ENCODE results near the gene PBX1. TPM values are rescaled to one million over a fixed set of nuclear protein-coding genes. Genes with fewer than 3 reads are reported as not detected.

PBX1 gene
- total RNA-seq, 1 donor from 2014 or later: 37.4 TPM

DNA sequence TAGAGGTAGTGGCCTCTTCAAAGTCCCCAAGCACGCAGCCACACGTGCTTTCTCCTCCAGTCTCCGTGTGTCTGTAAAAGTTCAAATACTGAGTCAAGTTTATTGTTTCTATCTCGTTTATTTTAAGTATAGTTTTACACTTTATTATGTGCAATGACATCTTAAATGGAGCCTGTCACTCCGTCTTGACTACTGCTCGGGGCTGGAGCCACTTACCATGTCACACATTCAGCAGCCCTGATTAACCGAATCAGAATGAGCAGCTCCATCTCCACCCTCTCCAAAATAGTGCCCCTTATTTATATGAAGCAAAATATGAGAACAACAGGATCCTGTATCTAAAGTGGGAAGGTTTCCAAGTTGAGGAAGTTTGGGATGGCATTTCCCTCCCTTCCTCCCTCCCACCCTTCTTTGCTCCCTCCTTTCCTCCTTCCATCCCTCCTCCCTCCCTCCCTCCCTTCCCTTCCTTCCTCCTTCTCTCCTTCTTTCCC lies 201.0 kb downstream of the PBX1 start:
- H3K4me3 ChIP-seq: no peak overlapping the region
- intact Hi-C loops (cut with DNase I): no loop called here
- no peaks in the 10 kb centered on the region for H3K36me3 ChIP-seq
- DNase-seq (ENCODE audit: low spot score in 2 of 2): no peak
- no peaks in the 10 kb centered on the region for H3K27me3 ChIP-seq
- H3K27ac ChIP-seq: peak overlapping the region in 1 of 2 donors; percentile 38
- H3K4me1 ChIP-seq: peaks cover 0 to 2% of the 10 kb centered on the region in 2 donors
- TF ChIP-seq, protein P1, sequence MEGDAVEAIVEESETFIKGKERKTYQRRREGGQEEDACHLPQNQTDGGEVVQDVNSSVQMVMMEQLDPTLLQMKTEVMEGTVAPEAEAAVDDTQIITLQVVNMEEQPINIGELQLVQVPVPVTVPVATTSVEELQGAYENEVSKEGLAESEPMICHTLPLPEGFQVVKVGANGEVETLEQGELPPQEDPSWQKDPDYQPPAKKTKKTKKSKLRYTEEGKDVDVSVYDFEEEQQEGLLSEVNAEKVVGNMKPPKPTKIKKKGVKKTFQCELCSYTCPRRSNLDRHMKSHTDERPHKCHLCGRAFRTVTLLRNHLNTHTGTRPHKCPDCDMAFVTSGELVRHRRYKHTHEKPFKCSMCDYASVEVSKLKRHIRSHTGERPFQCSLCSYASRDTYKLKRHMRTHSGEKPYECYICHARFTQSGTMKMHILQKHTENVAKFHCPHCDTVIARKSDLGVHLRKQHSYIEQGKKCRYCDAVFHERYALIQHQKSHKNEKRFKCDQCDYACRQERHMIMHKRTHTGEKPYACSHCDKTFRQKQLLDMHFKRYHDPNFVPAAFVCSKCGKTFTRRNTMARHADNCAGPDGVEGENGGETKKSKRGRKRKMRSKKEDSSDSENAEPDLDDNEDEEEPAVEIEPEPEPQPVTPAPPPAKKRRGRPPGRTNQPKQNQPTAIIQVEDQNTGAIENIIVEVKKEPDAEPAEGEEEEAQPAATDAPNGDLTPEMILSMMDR (IDR thresholded peaks at IDR 0.05): no peak
- no peaks in the 10 kb centered on the region for H3K9me3 ChIP-seq

- Histone ChIP-seq H3K27ac (no peak overlapping the region), H3K27me3 (no peaks in the 10 kb centered on the region), H3K4me3 (no peak overlapping the region), H3K36me3 (no peaks in the 10 kb centered on the region), H3K4me1 (peaks cover 0 to 7% of the 10 kb centered on the region in 2 donors), H3K9me3 (no peaks in the 10 kb centered on the region)
- DNase-seq (ENCODE audit: low spot score in 2 of 2): no peak
- intact Hi-C loops (cut with DNase I): no loop called here
- TF ChIP-seq, protein P1 (IDR thresholded peaks at IDR 0.05): no peak
These were observed 201.6 kb downstream of the PBX1 start for GRCh38 chr1:164760569-164760968.

DNA sequence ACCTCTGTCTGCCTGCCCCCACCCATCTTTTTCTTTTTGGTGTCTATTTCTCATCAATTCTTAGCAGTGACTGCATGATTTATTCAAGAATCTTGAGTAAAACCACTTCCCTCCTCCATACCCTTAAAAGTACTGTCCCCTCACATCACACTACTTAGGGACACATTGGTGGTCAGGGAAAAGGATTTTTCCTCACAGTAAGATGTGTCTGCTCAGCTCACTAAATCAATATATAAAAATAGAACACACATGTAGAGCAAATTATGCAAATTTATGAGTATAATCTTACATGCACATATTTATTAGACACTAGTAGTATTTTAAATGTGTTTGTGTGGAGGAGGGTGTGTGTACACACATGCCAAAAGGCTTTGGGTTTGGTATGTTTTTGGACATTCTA lies 202.0 kb downstream of the PBX1 start:
- Histone ChIP-seq H3K4me1 (peaks cover 0 to 10% of the 10 kb centered on the region in 2 donors), H3K36me3 (no peaks in the 10 kb centered on the region), H3K4me3 (no peak overlapping the region), H3K27me3 (no peaks in the 10 kb centered on the region), H3K27ac (no peak overlapping the region), H3K9me3 (no peaks in the 10 kb centered on the region)
- DNase-seq (ENCODE audit: low spot score in 2 of 2): no peak
- TF ChIP-seq, protein P1 (IDR thresholded peaks at IDR 0.05): no peak
- intact Hi-C loops (cut with DNase I): no loop called here

GRCh38 chr1:164763098-164763497 lies 204.1 kb downstream of the PBX1 start:
- TF ChIP-seq, protein P1 (IDR thresholded peaks at IDR 0.05): no peak
- no peaks in the 10 kb centered on the region for H3K27me3 ChIP-seq
- intact Hi-C loops (cut with DNase I): no loop called here
- H3K9me3 ChIP-seq: no peaks in the 10 kb centered on the region
- H3K4me3 ChIP-seq: no peak overlapping the region
- no peaks in the 10 kb centered on the region for H3K36me3 ChIP-seq
- H3K27ac ChIP-seq: no peak overlapping the region
- peaks cover 0 to 25% of the 10 kb centered on the region in 2 donors for H3K4me1 ChIP-seq
- DNase-seq (ENCODE audit: low spot score in 2 of 2): no peak

GRCh38 chr1:164764333-164764732 lies 205.3 kb downstream of the PBX1 start:
- intact Hi-C loops (cut with DNase I): loop anchor here (2.0 kb wide), 1 partner anchor 18 kb away; no protein-coding TSS in a partner anchor
- Histone ChIP-seq H3K4me1 (peaks cover 0 to 28% of the 10 kb centered on the region in 2 donors), H3K27ac (peak overlapping the region in 1 of 2 donors; percentile 74)

More at GRCh38 chr1:164764333-164764732, 205.3 kb downstream of the PBX1 start:
- Histone ChIP-seq H3K27me3 (no peaks in the 10 kb centered on the region), H3K4me3 (no peak overlapping the region), H3K9me3 (no peaks in the 10 kb centered on the region), H3K36me3 (no peaks in the 10 kb centered on the region)
- TF ChIP-seq, protein P1 (IDR thresholded peaks at IDR 0.05): no peak
- no peak for DNase-seq (ENCODE audit: low spot score in 2 of 2)

All from ascending aorta (tissue), 2 donors.